CD4-positive, alpha-beta T cell treated with Interleukin-15 for 4 hours (primary cell): Measurements from ENCODE around the gene KISS1R.
"Not testable (repeated sequence)": the region's sequence is repeated elsewhere in the genome, so short reads cannot be mapped to it uniquely, and the experiment has no call there.

Experiments
- DNase-seq: peaks from one replicate; pipeline ENCODE4 v3.0.0-alpha.2; 2020; ENCODE audit warnings: low spot score

Gene KISS1R

DNA sequence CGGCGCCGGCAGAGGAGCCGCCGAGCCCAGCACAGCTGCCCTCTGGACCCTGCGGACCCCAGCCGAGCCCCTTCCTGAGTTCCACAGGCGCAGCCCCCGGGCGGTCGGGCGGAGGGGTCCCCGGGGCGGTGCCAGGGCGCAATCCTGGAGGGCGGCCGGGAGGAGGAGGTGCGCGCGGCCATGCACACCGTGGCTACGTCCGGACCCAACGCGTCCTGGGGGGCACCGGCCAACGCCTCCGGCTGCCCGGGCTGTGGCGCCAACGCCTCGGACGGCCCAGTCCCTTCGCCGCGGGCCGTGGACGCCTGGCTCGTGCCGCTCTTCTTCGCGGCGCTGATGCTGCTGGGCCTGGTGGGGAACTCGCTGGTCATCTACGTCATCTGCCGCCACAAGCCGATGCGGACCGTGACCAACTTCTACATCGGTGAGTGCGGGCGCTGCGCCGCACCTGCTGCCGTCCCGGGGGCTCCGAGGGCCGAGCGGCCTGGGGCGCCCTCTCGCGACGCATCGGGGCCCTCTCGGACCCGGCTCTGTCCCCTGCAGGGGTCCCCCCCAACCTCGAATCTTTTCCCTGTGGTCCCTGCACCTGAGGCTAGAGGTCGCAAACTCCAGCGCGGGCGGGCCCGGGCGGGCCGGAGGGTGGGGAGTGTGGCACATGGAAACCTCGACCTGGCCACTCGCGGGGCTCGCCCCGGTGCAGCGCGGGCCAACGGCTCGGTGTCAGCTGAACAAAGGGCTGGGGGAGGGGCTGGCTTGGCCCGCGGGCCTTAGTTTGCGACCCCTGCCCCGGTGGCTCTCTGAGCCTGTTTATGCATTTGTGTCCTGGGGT, at the start of gene KISS1R:
Gene KISS1R, plus strand, starts transcription at position 11 of the 829 bp plus-strand sequence. Its CDS starts 170 bp downstream, at position 181.
- DNase-seq: peak; percentile 51

DNA sequence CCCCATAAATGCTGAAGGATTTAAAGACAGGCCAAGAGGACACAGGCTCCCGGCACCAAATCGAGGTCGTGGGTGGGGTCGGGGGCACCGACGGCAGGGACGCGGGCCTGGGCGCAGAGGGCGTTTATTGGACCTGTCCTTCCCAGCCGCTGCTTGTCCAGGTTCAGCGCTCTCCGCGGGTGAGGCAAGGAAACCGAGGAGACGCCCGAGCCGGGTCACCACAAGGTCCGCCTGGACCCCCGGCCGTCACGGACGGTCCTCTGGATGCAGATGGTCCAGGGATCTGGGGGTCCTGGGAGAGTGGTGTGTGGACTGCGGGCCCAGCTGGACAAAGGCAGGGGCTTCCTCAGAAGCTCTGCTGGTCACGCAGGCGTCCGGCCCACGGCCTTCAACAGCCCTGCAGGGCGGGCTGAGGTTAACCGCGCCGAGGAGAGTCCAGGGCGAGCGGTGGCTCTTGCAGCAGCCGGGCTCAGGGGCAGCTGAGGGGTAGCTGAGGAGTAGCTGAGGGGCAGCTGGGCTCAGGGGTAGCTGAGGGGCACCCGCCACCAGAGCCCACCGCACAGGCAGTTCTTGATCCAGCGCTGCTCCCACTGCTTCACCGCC, 49.2 kb upstream of the KISS1R start:
- no peak for DNase-seq

DNA sequence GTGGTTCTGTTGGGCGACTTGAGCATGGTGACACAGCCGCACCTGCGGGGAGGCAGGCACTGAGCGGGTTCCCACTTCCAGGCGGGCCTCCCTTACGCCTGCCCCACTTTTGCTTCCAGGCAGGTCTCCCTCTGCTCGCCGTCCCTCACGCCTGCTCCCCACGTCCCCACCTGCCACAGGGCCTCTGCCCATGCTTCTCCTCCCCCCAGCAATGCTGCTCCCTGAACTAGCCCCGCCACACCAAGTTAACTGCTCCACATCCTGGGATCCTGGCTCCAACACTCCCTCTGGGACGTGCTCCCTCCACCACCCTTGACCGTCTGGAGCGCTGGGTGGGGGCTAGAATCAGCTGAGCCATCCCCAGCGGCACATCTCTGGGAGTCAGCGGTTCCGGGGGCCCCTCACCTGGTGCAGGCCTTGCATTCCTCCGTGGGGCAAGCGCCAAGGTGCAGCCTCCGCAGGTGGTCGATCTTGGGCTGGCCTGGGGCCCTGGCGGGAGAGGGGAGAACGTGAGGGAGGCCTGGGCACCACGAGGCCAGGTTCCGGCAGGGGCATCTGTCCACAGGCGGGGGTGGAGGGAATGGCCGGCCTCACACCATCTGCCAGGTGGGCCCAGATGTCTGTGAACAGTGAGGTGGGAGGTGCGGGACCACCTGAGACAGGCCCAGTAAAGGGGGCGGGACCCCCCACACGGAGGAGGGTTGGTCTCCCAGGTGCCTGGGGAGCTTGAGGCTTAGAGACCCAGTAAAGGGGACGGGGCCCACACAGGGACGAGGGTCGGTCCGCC, 48.5 kb upstream of the KISS1R start:
- no peak for DNase-seq

DNA sequence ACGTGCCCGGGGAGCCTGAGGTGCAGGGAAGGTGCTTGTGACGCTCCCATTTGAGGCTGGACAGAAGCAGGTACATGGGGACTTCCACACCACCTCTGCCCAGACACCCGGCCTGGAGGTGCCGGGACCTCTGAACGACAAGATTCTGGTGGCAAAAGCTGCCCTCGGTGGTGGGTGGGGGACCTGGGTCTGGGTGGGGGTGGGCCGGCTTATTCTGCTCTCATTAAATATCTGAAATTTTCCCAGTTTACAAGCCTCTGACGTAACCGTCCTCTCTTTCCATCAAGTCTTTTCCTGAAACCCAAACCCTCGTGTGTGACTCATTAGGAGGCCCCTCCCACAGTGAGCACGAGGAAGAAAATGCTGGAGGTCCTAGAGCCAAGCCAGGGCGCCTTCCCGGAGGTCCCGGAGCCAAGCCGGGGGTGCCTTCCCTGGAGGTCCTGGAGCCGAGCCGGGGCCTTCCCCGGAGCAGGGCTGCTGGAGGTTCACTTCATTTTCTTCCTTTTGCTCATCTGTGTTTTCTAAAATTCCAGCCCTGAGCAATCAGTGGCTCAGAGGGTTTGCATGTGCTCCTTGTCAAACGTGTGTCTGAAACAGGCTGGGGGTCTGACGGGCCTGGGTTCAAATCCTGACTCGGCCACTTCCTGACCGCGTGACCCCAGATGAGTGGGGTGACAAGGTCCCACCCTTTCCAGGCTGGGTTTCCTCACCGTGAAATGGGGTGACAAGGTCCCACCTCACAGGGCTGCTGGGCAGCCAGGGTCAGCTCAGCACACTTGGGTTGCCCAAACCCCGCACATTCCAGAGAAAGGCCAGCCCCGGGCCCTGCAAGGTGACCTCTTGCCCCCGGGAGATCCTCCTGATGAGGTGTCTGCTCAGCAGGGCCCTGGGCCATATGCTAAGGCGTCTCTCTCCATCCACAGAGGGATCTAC, 47.6 kb upstream of the KISS1R start:
- no peak for DNase-seq

GRCh38 chr19:870314-870713, 46.8 kb upstream of the KISS1R start:
- DNase-seq: no peak

DNA sequence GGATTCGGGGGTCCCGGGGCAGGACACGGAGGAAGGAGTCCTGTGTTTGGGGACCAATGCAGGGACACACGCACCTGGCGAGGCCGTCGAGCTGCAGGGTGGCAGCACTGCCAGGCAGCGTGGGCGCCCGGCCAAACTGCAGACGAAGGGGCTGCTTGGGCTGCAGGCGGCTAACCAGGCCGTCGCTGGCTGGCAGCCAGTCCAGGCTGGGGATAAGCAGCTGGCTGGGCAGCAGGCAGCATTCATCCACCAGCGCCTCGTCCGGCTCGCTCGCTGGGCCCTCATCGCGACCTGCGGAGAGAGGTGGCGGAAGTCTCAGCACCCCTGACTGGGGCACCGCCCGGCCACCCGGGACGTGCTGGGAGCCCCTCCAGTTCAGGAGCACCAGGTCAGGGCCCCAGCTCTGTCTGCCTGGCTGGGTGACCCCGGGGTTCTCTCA, 46.2 kb upstream of the KISS1R start:
- no peak for DNase-seq

GRCh38 chr19:871446-872265, 45.5 kb upstream of the KISS1R start:
- DNase-seq: no peak

- DNase-seq: peak; percentile 77
Measured at GRCh38 chr19:872266-872951, 44.7 kb upstream of the KISS1R start.

- peak; percentile 77 for DNase-seq
Measured at GRCh38 chr19:873084-873483, 44.0 kb upstream of the KISS1R start.

GRCh38 chr19:873561-874041, 43.5 kb upstream of the KISS1R start:
- no peak for DNase-seq

GRCh38 chr19:875265-875879, 41.8 kb upstream of the KISS1R start:
- no peak for DNase-seq

DNA sequence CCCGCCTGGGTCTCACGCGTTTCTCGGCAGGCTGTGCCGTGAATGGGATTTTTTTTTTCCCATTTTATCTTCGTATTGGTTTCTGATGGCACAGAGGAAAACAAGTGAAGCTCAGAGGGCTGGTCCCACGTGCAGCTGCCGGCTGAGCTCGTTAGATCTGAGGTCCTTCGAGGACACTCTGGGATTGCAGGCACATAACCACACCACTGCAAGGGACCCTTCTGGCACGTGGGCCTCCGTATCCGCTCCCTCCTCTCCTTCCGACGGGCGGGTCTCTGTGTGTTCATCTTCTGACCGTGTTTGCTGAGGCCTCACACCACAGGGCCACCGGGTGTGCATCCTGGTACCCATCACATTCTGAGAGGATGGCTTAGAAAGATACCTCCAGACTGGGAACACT, 41.0 kb upstream of the KISS1R start:
- DNase-seq: no peak

DNA sequence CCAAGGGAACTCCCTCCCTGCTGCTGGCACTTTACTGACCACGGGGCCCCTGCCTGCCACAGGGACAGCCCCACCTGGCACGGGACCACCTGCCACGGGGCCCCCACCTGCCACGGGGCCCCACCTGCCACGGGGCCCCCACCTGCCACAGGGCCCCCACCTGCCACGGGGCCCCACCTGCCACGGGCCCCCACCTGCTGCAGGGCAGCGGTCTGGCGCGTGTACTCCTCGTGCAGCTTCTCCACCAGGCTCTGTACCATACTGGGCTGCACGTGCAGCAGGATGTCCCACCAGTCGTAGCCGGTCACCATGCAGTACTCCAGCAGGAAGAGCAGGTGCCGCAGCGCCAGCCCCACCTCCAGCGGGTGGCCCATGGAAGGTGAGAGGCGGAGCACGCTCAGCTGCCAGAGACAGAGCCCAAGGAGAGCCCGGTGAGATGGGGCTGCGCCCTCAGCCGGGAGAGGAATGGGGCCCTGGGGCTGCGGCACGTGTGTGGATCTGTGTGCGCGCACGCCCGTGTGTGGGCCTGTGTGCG, 40.3 kb upstream of the KISS1R start:
- no peak for DNase-seq

DNA sequence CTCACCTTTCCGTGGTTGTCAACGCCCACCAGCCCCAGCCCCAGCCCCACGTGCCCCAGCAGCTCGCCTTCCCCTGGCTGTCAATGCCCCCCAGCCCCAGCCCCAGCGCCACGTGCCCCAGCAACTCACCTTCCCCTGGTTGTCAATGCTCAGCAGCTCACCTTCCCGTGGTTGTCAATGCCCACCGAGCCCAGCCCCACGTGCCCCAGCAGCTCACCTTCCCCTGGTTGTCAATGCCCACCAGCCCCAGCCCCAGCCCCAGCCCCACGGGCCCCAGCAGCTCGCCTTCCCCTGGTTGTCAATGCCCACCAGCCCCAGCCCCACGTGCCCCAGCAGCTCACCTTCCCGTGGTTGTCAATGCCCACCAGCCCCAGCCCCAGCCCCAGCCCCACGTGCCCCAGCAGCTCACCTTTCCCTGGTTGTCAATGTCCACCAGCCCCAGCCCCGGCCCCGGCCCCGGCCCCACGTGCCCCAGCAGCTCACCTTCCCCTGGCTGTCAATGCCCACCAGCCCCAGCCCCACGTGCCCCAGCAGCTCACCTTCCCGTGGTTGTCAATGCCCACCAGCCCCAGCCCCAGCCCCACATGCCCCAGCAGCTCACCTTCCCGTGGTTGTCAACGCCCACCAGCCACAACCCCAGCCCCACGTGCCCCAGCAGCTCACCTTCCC, 39.0 kb upstream of the KISS1R start:
- DNase-seq: not testable (repeated sequence)

GRCh38 chr19:878751-879561, 38.2 kb upstream of the KISS1R start:
- DNase-seq: not testable (repeated sequence)

GRCh38 chr19:879711-880438, 37.3 kb upstream of the KISS1R start:
- no peak for DNase-seq
